A375 (cell line): Measurements from ENCODE around the gene HMHB1. TPM values are rescaled to one million over a fixed set of nuclear protein-coding genes. Genes with fewer than 3 reads are reported as not detected.

Experiments used
- total RNA-seq: library from RNA; depleted of rRNA; stranded (reverse); fragments of >200 nt; shearing (Covaris generic); gene quantifications from 2 replicates; pipeline ENCODE4 v1.2.3, GENCODE V29; 2014; rRNA removed

The HMHB1 gene
- not detected in 2 replicates for total RNA-seq

GRCh38 chr5:143812085-143812705 lies at the start of gene HMHB1:
TSS of gene HMHB1 (plus strand) at chr5:143812161.

